Measurements from ENCODE around the gene SFTPA1.
"Not testable (repeated sequence)": the region's sequence is repeated elsewhere in the genome, so short reads cannot be mapped to it uniquely, and the experiment has no call there.

SFTPA1 gene

DNA sequence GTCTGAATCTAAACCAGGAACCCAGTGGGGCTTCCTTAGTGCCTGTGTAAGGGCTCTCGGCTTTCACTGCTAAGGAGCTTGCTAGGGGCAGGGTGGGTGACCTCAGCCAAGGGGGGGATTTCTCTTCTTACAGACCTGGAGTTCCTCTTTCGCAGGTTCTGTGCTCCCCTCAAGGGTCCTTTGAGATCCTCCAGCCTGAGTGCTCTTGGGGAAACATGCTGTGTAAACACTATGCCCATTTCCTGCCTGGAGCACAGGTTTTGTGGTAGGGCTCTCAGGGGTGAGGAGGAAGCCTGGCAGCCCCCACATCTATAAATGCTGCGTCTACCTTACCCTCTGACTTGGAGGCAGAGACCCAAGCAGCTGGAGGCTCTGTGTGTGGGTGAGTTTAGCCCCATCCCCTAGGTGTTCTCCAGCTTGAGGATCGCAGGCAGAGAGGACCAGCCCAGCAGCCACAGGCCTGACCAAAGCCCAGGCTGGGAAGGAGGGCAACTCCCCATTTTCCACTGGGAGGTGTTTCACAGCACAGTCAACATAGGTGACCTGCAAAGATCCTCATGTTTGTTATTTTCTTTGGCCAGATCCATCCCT is at the start of gene SFTPA1:
TSS of gene SFTPA1 (plus strand) at position 339 of the 591 bp plus-strand sequence. CDS start 887 bp downstream, outside the sequence.
- DNase-seq, result peak in 2 of 3 donors; percentile 9 to 22

DNA sequence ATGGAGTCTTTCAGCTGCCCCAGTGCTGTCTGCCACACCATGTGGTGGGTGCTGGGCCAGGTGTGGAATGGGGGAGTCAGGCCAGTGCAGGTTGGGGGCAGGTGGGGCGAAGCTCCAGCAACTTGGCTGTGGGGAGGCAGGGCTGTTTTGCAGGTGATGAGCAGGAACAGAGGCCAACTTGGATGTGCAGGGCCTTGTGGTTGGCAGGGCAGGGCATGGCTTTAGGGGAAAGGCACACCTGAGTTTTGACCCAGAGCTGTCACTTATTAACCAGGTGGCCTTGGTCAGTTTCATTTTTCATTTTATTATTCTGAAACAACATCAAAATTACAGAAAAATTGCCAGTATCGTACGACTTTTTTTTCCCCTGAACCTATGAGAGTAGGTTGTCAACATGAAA is 49.5 kb upstream of the SFTPA1 start:
- no peak for DNase-seq

GRCh38 chr10:79562135-79562756 is 48.5 kb upstream of the SFTPA1 start:
- peak; percentile 63 to 81 (median 71) for DNase-seq

- DNase-seq, result peak in 2 of 3 donors; percentile 16 to 17
These were observed 47.3 kb upstream of the SFTPA1 start for GRCh38 chr10:79563426-79563825.

DNA sequence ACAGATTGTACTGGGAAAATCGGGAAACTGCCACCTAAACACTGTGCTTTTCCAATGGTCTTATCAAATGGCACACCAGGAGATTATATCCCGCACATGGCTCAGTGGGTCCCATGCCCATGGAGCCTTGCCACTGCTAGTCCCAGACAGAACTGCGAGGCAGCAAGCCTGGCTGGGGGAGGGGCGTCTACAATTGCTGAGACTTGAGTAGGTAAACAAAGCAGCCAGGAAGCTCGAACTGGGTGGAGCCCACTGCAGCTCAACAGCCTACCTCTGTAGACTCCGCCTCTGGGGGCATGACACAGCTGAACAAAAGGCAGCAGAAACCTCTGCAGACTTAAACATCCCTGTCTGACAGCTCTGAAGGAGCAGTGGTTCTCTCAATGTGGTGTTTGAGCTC is 40.1 kb upstream of the SFTPA1 start:
- DNase-seq, result not testable (repeated sequence)

- no peak for DNase-seq
These were observed 31.4 kb upstream of the SFTPA1 start for GRCh38 chr10:79579361-79579760.

DNA sequence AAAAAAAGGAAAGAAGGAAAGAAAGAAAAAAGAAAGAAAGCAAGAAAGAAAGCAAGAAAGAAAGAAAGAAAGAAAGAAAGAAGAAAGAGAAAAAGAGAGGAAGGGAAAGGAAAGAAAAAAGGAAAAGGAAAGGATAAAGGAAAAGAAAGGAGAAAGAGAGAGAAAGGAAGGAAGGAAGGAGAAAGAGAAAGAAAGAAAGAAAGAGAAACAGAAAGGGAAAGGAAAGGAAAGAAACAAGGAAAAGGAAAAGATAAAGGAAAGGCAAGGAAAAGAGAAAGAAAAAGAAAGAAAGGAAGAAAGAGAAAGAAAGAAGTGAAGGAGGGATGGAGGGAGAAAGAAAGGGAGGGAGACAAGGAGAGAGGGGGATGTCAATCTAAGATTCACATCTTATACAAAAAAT is 29.7 kb upstream of the SFTPA1 start:
- no peak for DNase-seq

- no peak for DNase-seq
These were observed 28.6 kb upstream of the SFTPA1 start for GRCh38 chr10:79582096-79582495.

- DNase-seq, result not testable (repeated sequence)
These were observed 27.8 kb upstream of the SFTPA1 start for GRCh38 chr10:79582954-79583353.

DNA sequence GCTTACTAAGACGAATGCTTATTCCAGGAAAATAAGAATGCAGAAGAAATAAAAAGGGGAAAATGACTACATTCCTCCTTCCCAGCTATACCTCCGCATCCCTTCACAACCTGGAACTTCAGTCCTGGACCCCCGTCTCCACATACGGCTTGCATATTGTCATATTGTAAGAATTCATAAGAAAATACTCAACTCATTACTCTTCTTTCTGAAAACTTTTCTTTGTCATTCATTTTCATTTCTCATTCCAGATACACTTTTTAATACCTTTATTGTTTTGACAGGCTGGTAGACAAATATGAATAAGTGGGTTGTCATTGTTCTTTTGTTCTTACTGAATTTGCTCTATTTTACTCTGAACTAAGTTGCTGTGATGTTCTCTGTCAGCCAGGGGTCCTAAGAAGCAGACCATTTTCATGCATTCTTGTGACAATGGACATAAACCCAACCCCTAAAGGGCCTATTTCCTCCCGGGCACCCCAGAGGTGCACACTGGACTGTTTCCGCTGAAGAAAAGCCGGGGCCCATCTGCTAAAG is 27.2 kb upstream of the SFTPA1 start:
- DNase-seq, result no peak

GRCh38 chr10:79585870-79586527 is 24.7 kb upstream of the SFTPA1 start:
- no peak for DNase-seq

- no peak for DNase-seq
These were observed 23.8 kb upstream of the SFTPA1 start for GRCh38 chr10:79586933-79587332.

DNA sequence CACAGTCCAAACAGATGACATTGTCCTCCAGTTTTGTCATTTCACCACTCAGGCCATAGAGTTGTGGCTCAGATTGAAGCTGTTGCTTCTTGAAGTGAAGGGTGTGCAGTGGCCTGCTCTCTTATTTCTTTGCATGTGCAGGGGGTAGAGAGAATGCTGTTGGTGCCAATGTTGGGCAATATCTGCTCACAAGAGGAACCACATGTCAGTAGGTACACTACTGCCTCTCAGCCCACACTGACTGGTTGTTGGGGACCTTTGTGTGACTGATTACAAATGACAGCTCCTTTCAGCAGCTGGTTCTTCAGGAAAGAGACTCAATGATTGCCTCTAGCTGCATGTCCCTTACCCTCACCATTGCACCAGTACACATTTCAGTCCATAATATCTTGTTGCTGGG is 21.9 kb upstream of the SFTPA1 start:
- peak in 2 of 3 donors; percentile 4 to 8 for DNase-seq

GRCh38 chr10:79593377-79593776 is 17.4 kb upstream of the SFTPA1 start:
- no peak for DNase-seq

DNA sequence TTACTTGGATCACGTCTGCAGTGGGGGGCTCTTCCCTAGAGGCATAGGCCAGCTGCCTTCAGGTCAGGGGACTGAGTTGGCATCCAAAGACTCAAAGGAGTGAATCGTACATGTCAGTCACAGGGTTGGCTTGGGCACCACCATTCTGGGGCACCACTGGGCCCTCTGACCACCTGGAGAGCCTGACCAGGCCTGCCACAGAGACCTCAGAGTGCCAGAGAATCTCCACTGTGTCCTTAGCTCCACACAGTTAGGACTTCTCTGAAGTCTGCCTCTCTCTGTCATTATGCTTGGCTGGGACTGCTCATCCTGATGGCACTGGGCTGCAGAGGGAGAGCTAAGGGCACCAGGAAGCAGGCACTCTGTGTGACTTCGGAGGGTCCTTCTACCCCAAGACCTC is 16.2 kb upstream of the SFTPA1 start:
- DNase-seq, result not testable (repeated sequence)

GRCh38 chr10:79595510-79595909 is 15.2 kb upstream of the SFTPA1 start:
- no peak for DNase-seq

DNA sequence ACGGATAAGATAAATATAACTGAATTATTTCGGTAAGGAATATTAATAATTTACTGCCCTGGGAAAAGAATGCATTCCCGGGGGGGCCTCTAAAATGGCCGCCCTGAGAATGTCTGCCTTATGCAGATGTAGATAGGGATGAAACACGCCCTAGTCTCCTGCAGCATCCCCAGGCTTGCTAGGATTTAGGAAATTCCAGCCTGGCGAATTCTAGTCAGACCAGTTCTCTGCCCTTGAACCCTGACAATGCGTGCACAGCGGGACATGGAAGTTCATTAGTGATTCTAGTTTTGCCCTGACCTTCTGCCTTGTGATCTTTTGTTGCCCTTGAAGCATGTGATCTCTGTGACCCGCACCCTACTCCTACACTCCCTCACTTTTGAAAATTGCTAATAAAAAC is 11.1 kb upstream of the SFTPA1 start:
- DNase-seq, result not testable (repeated sequence)

DNA sequence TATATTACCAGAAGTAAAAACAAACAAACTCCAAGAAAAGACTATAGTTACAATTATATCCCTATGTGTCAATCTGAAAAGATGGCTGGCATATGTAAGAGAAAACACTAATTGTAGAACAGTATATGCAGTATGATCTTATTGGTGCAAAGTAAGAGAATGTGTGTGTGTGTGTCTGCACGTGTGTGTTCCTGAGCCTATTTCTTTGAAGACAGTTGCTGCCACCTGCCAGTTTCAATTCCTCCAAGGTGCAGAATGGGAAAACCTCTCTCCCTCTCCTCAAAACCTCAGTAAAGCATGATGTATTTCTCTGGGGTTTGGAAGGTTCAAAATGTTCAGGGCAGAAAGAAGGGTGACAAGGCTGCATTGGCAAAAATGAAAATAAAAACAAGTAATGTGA is 8.8 kb upstream of the SFTPA1 start:
- no peak for DNase-seq

DNA sequence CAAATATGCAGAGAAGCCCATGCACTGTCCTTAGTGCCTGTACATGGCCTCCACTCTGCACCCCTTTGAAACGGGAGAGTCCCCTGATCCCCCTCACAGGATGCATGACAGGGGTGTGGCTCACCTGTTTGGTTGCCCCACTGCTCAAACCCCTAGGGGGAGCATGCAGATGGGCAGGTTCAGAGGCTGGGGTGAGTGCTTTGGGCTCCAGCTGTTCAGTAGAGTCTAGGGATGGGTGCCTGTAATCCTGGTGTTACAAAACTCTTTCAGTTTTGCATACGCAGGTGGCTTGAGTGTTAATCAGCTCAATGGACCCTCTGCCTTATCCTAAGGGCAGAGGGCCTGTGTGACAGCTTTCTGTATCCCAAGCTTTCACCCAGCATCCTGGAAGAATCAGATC is 7.8 kb upstream of the SFTPA1 start:
- no peak for DNase-seq

DNA sequence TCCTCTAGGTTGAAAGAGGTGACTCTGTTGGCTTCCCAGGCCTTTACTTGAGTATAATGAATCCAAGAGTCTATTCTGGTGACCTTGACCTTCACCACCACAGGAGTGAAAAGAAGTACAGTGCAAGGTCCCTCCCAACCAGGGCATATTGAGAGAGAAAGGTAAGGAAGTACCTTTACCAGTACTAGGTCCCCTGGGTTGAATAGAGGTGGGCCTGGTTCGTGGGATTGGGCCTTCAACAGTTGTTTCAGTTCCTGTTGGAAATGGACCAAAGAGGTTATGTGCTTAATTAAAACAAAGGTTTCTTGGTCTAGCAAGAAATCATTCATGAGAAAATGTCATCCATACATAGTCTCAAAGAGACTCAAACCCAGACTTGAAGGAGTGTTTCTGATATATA is 6.4 kb upstream of the SFTPA1 start:
- no peak for DNase-seq

- no peak for DNase-seq
These were observed 5.4 kb upstream of the SFTPA1 start for GRCh38 chr10:79605308-79605707.

- DNase-seq, result peak; percentile 57 to 73 (median 58)
These were observed 2.0 kb upstream of the SFTPA1 start for GRCh38 chr10:79608505-79609375.
